OCI-LY7 (cell line): Measurements from ENCODE around the gene CNOT1. TPM values are rescaled to one million over a fixed set of nuclear protein-coding genes. Genes with fewer than 3 reads are reported as not detected.

ENCODE experiments used
- BruUV-seq: library from RNA; stranded (reverse); fragments of 400-500 nt; replicated peaks from 2 replicates; lab custom pipeline; 2021; lab: Mats Ljungman, UMichigan
- CTCF ChIA-PET: fragments of 300-600 bp; sonication (Branson Sonifier 250); formaldehyde crosslinking; loops from one replicate; lab custom pipeline; 2022; ENCODE audit warnings: antibody characterized with exemption; ENCODE audit not compliant: unreplicated experiment; lab: Charles Lee
- POLR2A ChIA-PET: fragments of 300-600 bp; sonication (Branson Sonifier 250); formaldehyde crosslinking; loops from one replicate; lab custom pipeline; 2022; ENCODE audit warnings: antibody characterized with exemption; lab: Charles Lee
- DNase-seq: peaks from one replicate; pipeline ENCODE4 v3.0.0-alpha.2; 2015; ENCODE audit warnings: low spot score
- H2AFZ ChIP-seq: fragments of 200-600 bp; sonication (generic), shearing (Covaris generic); 2 replicates; pipeline ENCODE4 v1.6.1; 2014; ENCODE audit warnings: mild to moderate bottlenecking, antibody characterized with exemption, low read length, moderate library complexity
- H3K27ac ChIP-seq: fragments of 200-600 bp; sonication (generic); 2 replicates; pipeline ENCODE4 v1.5.1; 2014; ENCODE audit warnings: mixed run types, low read depth, mild to moderate bottlenecking, moderate library complexity, low read length, inconsistent platforms; ENCODE audit not compliant: poor library complexity, severe bottlenecking
- H3K36me3 ChIP-seq: fragments of 200-600 bp; sonication (generic); 2 replicates; pipeline ENCODE4 v1.6.1; 2014; ENCODE audit warnings: mild to moderate bottlenecking, antibody characterized with exemption, low read length, moderate library complexity, mixed read lengths; ENCODE audit not compliant: insufficient read depth
- H3K4me1 ChIP-seq: fragments of 200-600 bp; sonication (generic); 2 replicates; pipeline ENCODE4 v1.5.1; 2014; ENCODE audit warnings: mild to moderate bottlenecking, low read length; ENCODE audit not compliant: insufficient read depth, poor library complexity, severe bottlenecking
- H3K4me2 ChIP-seq: fragments of 200-600 bp; sonication (generic); 2 replicates; pipeline ENCODE4 v1.6.1; 2014; ENCODE audit warnings: mild to moderate bottlenecking, low read length
- H3K4me3 ChIP-seq: fragments of 200-600 bp; sonication (generic); 2 replicates; pipeline ENCODE4 v1.5.1; 2014; ENCODE audit warnings: mild to moderate bottlenecking, low read depth, low read length; ENCODE audit not compliant: poor library complexity, severe bottlenecking
- H3K79me2 ChIP-seq: fragments of 200-600 bp; sonication (generic); 2 replicates; pipeline ENCODE4 v1.6.1; 2016; ENCODE audit warnings: low read depth, mild to moderate bottlenecking, low read length, moderate library complexity, mixed read lengths; ENCODE audit not compliant: insufficient read depth
- H3K9me2 ChIP-seq: fragments of 200-600 bp; sonication (generic); 2 replicates; pipeline ENCODE4 v1.6.1; 2016; ENCODE audit warnings: mild to moderate bottlenecking, low read length, mixed read lengths; ENCODE audit not compliant: insufficient read depth
- H3K9me3 ChIP-seq: fragments of 200-600 bp; sonication (generic); 2 replicates; pipeline ENCODE4 v1.6.1; 2014; ENCODE audit warnings: mild to moderate bottlenecking, mixed run types, low read length, mixed read lengths
- H4K20me1 ChIP-seq: fragments of 200-600 bp; sonication (generic); 2 replicates; pipeline ENCODE4 v1.6.1; 2014; ENCODE audit warnings: mild to moderate bottlenecking, antibody characterized with exemption, low read length, moderate library complexity, mixed read lengths; ENCODE audit not compliant: insufficient read depth
- CTCF ChIP-seq: fragments of 200-600 bp; sonication (generic); conservative IDR thresholded peaks from 2 replicates; pipeline ENCODE4 v1.5.1; 2014; ENCODE audit warnings: mild to moderate bottlenecking, antibody characterized with exemption, low read length, moderate library complexity, mixed read lengths
- EZH2phosphoT487 ChIP-seq: fragments of 200-600 bp; sonication (generic); IDR thresholded peaks from 2 replicates; pipeline ENCODE4 v1.6.1; 2018; ENCODE audit warnings: low read depth, borderline replicate concordance, mild to moderate bottlenecking, mixed run types, antibody characterized with exemption, low read length, moderate library complexity, mixed read lengths
- intact Hi-C: fragments of 100-400 bp; cut with micrococcal nuclease; formaldehyde crosslinking; loops from one replicate; pipeline ENCODE4 v1.10.0; 2022; ENCODE audit not compliant: unreplicated experiment
- total RNA-seq, 2 experiments: library from RNA; depleted of rRNA in 1 of 2; stranded (reverse); fragments of >200 nt in 1 of 2; shearing (Covaris generic) in 1 of 2; gene quantifications; 2 replicates each; pipeline ENCODE4 v1.2.3, GENCODE V29; 2014 to 2022

The CNOT1 gene
- total RNA-seq, 2 experiments from 2014 or later = 230 to 288 TPM

GRCh38 chr16:58503863-58504688, 125.5 kb downstream of the CNOT1 start:
- no peak for TF ChIP-seq EZH2phosphoT487
- TF ChIP-seq CTCF = no peak
- Histone ChIP-seq H3K9me2 (no peaks in the 10 kb centered on the region), H3K4me2 (no peak overlapping the region), H3K4me3 (no peak overlapping the region), H3K27ac (no peak overlapping the region), H3K4me1 (peaks cover 27% of the 10 kb centered on the region), H4K20me1 (no peaks in the 10 kb centered on the region), H3K9me3 (no peaks in the 10 kb centered on the region), H3K36me3 (no peaks in the 10 kb centered on the region), H2AFZ (no peak overlapping the region), H3K79me2 (no peaks in the 10 kb centered on the region)
- no peak for DNase-seq
- no TSS peak for BruUV-seq
- intact Hi-C loops = no loop called here
- ChIA-PET POLR2A (no interaction called here), CTCF (no interaction called here)

GRCh38 chr16:58503166-58503862, 126.3 kb downstream of the CNOT1 start:
- POLR2A ChIA-PET = no interaction called here
- peaks cover 27% of the 10 kb centered on the region for H3K4me1 ChIP-seq

More at GRCh38 chr16:58503166-58503862, 126.3 kb downstream of the CNOT1 start:
- no peak overlapping the region for H3K27ac ChIP-seq
- CTCF ChIA-PET = no interaction called here
- TF ChIP-seq EZH2phosphoT487 = no peak
- no peak for TF ChIP-seq CTCF
- no peaks in the 10 kb centered on the region for H3K9me3 ChIP-seq
- no TSS peak for BruUV-seq
- no peaks in the 10 kb centered on the region for H3K36me3 ChIP-seq
- H3K9me2 ChIP-seq = no peaks in the 10 kb centered on the region
- no peak overlapping the region for H2AFZ ChIP-seq
- intact Hi-C loops = no loop called here
- no peaks in the 10 kb centered on the region for H3K79me2 ChIP-seq
- H3K4me2 ChIP-seq = no peak overlapping the region
- no peaks in the 10 kb centered on the region for H4K20me1 ChIP-seq
- H3K4me3 ChIP-seq = no peak overlapping the region
- no peak for DNase-seq
